Astrocyte (in vitro differentiated cells and primary cell): ENCODE results near the gene PDLIM5. TPM values are rescaled to one million over a fixed set of nuclear protein-coding genes. Genes with fewer than 3 reads are reported as not detected.

Experiments used
- DNase-seq: peaks from one replicate; pipeline ENCODE4 v3.0.0-alpha.2; 2010; ENCODE audit warnings: low read depth
- FAIRE-seq: peaks from 2 replicates; lab custom pipeline; 2011; peaks lifted over from hg19 to GRCh38; lab: Jason Lieb, UNC
- H2AFZ ChIP-seq: 2 replicates; pipeline ENCODE4 v1.6.0; 2012; ENCODE audit warnings: low read depth, low read length, inconsistent platforms
- H3K27ac ChIP-seq: 2 replicates; pipeline ENCODE4 v1.5.1; 2011; ENCODE audit warnings: low read depth, low read length, inconsistent platforms
- H3K27me3 ChIP-seq: 2 replicates; pipeline ENCODE4 v1.6.0; 2011; ENCODE audit warnings: low read length, inconsistent platforms; ENCODE audit not compliant: insufficient read depth
- H3K36me3 ChIP-seq: 2 replicates; pipeline ENCODE4 v1.5.1; 2011; ENCODE audit warnings: low read length, inconsistent platforms; ENCODE audit not compliant: insufficient read depth
- H3K4me1 ChIP-seq: 2 replicates; pipeline ENCODE4 v1.5.1; 2011; ENCODE audit warnings: low read length, inconsistent platforms; ENCODE audit not compliant: insufficient read depth
- H3K4me2 ChIP-seq: 2 replicates; pipeline ENCODE4 v1.6.0; 2012; ENCODE audit warnings: low read length, inconsistent platforms
- H3K4me3 ChIP-seq: 2 replicates; pipeline ENCODE4 v1.5.1; 2011; ENCODE audit warnings: low read depth, mild to moderate bottlenecking, low read length, inconsistent platforms; ENCODE audit not compliant: insufficient read depth
- H3K79me2 ChIP-seq: 2 replicates; pipeline ENCODE4 v1.6.0; 2012; ENCODE audit warnings: mild to moderate bottlenecking, low read length, inconsistent platforms; ENCODE audit not compliant: insufficient read depth
- H3K9ac ChIP-seq: 2 replicates; pipeline ENCODE4 v1.6.0; 2012; ENCODE audit warnings: mild to moderate bottlenecking, low read length, inconsistent platforms
- H3K9me3 ChIP-seq: 2 replicates; pipeline ENCODE4 v1.5.1; 2012; ENCODE audit warnings: low read depth, mild to moderate bottlenecking, low read length, inconsistent platforms; ENCODE audit not compliant: insufficient read depth
- H4K20me1 ChIP-seq: 2 replicates; pipeline ENCODE4 v1.6.0; 2012; ENCODE audit warnings: low read length, inconsistent platforms; ENCODE audit not compliant: insufficient read depth
- H3K27ac Mint-ChIP-seq: one replicate; pipeline ENCODE4 v1.8.0; 2021; ENCODE audit warnings: mild to moderate bottlenecking, mixed read lengths; ENCODE audit not compliant: unreplicated experiment
- H3K27me3 Mint-ChIP-seq: one replicate; pipeline ENCODE4 v1.8.0; 2021; ENCODE audit warnings: low read depth, mixed read lengths; ENCODE audit not compliant: unreplicated experiment
- H3K36me3 Mint-ChIP-seq: one replicate; pipeline ENCODE4 v1.8.0; 2021; ENCODE audit warnings: low read depth, mixed read lengths; ENCODE audit not compliant: unreplicated experiment
- H3K4me1 Mint-ChIP-seq: one replicate; pipeline ENCODE4 v1.8.0; 2021; ENCODE audit warnings: low read depth, mixed read lengths; ENCODE audit not compliant: unreplicated experiment
- H3K4me3 Mint-ChIP-seq: one replicate; pipeline ENCODE4 v1.8.0; 2021; ENCODE audit warnings: mild to moderate bottlenecking, moderate library complexity, mixed read lengths; ENCODE audit not compliant: unreplicated experiment
- H3K9me3 Mint-ChIP-seq: one replicate; pipeline ENCODE4 v1.8.0; 2021; ENCODE audit warnings: mild to moderate bottlenecking, mixed read lengths; ENCODE audit not compliant: unreplicated experiment
- CTCF ChIP-seq: IDR thresholded peaks from 2 replicates; pipeline ENCODE4 v1.5.1; 2011; ENCODE audit warnings: low read depth, mild to moderate bottlenecking, inconsistent platforms, low read length, moderate library complexity; ENCODE audit not compliant: insufficient read depth
- EZH2 ChIP-seq: IDR thresholded peaks from 2 replicates; pipeline ENCODE4 v1.6.1; 2012; ENCODE audit warnings: mild to moderate bottlenecking, low read length, inconsistent platforms; ENCODE audit not compliant: insufficient read depth
- total RNA-seq: library from RNA; stranded (reverse); gene quantifications from 2 replicates; pipeline ENCODE4 v1.2.1, GENCODE V29; 2021

Gene PDLIM5
- total RNA-seq, 1 donor from 2014 or later, result 181 TPM

GRCh38 chr4:94613248-94613647, 161.5 kb downstream of the PDLIM5 start:
- Histone ChIP-seq H3K36me3 (peaks cover 19% of the 10 kb centered on the region), H3K79me2 (peaks cover 2% of the 10 kb centered on the region), H3K4me3 (no peak overlapping the region), H3K27ac (no peak overlapping the region), H4K20me1 (peaks cover 15% of the 10 kb centered on the region), H3K27me3 (no peaks in the 10 kb centered on the region), H3K9me3 (no peaks in the 10 kb centered on the region), H3K9ac (no peak overlapping the region), H3K4me1 (no peaks in the 10 kb centered on the region), H3K4me2 (no peak overlapping the region), H2AFZ (no peak overlapping the region)
- no peaks in the 10 kb centered on the region for H3K36me3 Mint-ChIP-seq
- H3K4me1 Mint-ChIP-seq, result no peaks in the 10 kb centered on the region
- H3K9me3 Mint-ChIP-seq, result no peaks in the 10 kb centered on the region
- no peaks in the 10 kb centered on the region for H3K27me3 Mint-ChIP-seq
- TF ChIP-seq EZH2, result no peak
- no peak for TF ChIP-seq CTCF
- no peak overlapping the region for H3K4me3 Mint-ChIP-seq
- H3K27ac Mint-ChIP-seq, result no peak overlapping the region
- no peak for DNase-seq
- no peak for FAIRE-seq

DNA sequence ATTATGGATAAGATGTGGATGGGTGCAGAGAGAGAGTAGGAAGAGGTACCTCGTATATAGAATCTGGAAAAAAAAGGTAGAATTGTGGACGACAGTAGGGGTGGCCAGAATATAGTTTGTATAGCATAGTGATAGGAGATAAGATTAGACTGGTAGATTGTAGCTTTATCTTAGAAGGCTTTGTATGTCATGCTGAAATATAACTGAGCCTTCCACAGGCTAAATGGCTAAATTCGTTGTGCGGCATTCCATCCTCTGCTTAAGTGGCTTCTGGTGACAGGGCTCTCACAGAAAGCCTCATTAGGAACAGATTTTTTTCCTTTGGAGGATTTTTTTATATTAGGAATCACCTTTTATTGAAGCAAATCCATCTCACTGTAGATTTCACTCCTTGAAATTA, 163.7 kb downstream of the PDLIM5 start:
- no peaks in the 10 kb centered on the region for H3K27me3 ChIP-seq
- H3K9me3 Mint-ChIP-seq, result no peaks in the 10 kb centered on the region
- no peaks in the 10 kb centered on the region for H3K9me3 ChIP-seq
- no peaks in the 10 kb centered on the region for H3K4me1 ChIP-seq
- H3K4me2 ChIP-seq, result no peak overlapping the region
- no peak overlapping the region for H3K4me3 ChIP-seq
- peaks cover 5% of the 10 kb centered on the region for H3K36me3 Mint-ChIP-seq
- H3K36me3 ChIP-seq, result peaks cover 16% of the 10 kb centered on the region
- no peaks in the 10 kb centered on the region for H3K4me1 Mint-ChIP-seq
- H3K27me3 Mint-ChIP-seq, result no peaks in the 10 kb centered on the region
- TF ChIP-seq CTCF (no peak), EZH2 (no peak)
- no peak for DNase-seq
- H3K79me2 ChIP-seq, result no peaks in the 10 kb centered on the region
- no peak overlapping the region for H3K4me3 Mint-ChIP-seq
- H3K27ac ChIP-seq, result no peak overlapping the region
- peaks cover 17% of the 10 kb centered on the region for H4K20me1 ChIP-seq
- H3K9ac ChIP-seq, result no peak overlapping the region
- no peak overlapping the region for H3K27ac Mint-ChIP-seq
- no peak overlapping the region for H2AFZ ChIP-seq
- no peak for FAIRE-seq

GRCh38 chr4:94621491-94622080, 169.8 kb downstream of the PDLIM5 start:
- Histone ChIP-seq H2AFZ (no peak overlapping the region), H3K4me3 (no peak overlapping the region), H3K27me3 (no peaks in the 10 kb centered on the region), H3K27ac (no peak overlapping the region), H4K20me1 (peaks cover 25% of the 10 kb centered on the region), H3K9ac (no peak overlapping the region), H3K36me3 (peaks cover 29% of the 10 kb centered on the region), H3K4me1 (no peaks in the 10 kb centered on the region), H3K4me2 (no peak overlapping the region), H3K79me2 (peaks cover 13% of the 10 kb centered on the region), H3K9me3 (no peaks in the 10 kb centered on the region)
- Mint-ChIP-seq H3K9me3 (no peaks in the 10 kb centered on the region), H3K27ac (peak overlapping the region; percentile 23), H3K27me3 (no peaks in the 10 kb centered on the region), H3K36me3 (peaks cover 5% of the 10 kb centered on the region), H3K4me1 (no peaks in the 10 kb centered on the region), H3K4me3 (no peak overlapping the region)
- FAIRE-seq, result no peak
- DNase-seq, result no peak
- peak; percentile 78 for TF ChIP-seq CTCF
- no peak for TF ChIP-seq EZH2
